ENCODE results near the gene CDH15. TPM values are rescaled to one million over a fixed set of nuclear protein-coding genes. Genes with fewer than 3 reads are reported as not detected.
A peak's percentile ranks its signal among the peaks of the same experiment; 100 is the strongest.

Gene CDH15
- total and polyA plus RNA-seq, 7 experiments from 2014 or later, result not detected

DNA sequence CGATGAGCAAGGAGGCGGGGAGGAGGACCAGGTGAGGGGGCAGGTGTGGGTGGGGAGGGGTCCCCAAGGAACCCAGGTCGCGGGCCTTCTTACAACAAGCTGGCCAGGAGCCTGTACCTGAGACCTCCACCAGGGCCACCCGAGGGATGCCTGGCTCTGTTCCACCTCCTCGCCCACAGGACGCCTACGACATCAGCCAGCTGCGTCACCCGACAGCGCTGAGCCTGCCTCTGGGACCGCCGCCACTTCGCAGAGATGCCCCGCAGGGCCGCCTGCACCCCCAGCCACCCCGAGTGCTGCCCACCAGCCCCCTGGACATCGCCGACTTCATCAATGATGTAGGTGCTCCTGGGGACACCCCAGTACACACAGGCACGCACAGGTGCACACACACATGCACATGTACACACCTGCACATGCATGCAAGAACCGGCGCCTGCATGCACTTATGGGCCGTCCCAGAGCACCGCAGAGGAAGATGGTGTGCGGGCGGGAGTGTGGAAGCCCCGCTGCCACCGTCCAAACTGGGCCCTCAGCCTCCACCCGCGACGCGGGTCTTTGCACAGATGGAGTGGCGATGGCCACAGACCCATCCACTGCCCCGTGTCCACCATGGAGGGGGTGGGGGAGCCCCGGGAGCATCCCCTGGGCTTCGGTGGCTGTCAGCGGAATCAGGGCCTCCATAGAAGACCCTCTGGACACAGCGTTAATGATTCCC lies 22.2 kb downstream of the CDH15 start:
- CTCF ChIA-PET, result no interaction called here
- Histone ChIP-seq H3K4me1 (ENCODE audit: control insufficient read depth in 2 of 2, insufficient read depth in 2 of 2, low read length in 2 of 2) (no peaks in the 10 kb centered on the region), H3K4me3 (ENCODE audit: low read length) (no peak overlapping the region), H3K27ac (ENCODE audit: low read depth, low read length) (no peak overlapping the region), H3K9me3 (ENCODE audit: control insufficient read depth in 2 of 3, low read length in 3 of 3) (no peaks in the 10 kb centered on the region), H3K36me3 (ENCODE audit: control insufficient read depth in 2 of 3, insufficient read depth in 3 of 3, low read length in 3 of 3) (no peaks in the 10 kb centered on the region), H3K27me3 (ENCODE audit: control insufficient read depth in 2 of 2, insufficient read depth in 2 of 2, low read length in 2 of 2) (no peaks in the 10 kb centered on the region)
- ATAC-seq (no peak), DNase-seq (peak in 1 of 9 donors; percentile 6)
- peaks cover 0 to 11% (median 2%) of the 10 kb centered on the region in 5 donors for H3K27me3 Mint-ChIP-seq
- peak overlapping the region in 2 of 10 donors; percentile 26 to 29 for H3K4me3 Mint-ChIP-seq
- POLR2A ChIA-PET, result no interaction called here
- no peaks in the 10 kb centered on the region for H3K36me3 Mint-ChIP-seq
- no peak overlapping the region for H3K27ac Mint-ChIP-seq
- H3K4me1 Mint-ChIP-seq, result peaks cover 0 to 5% (median 0%) of the 10 kb centered on the region in 7 donors
- intact Hi-C loops (cut with micrococcal nuclease), result loop anchor here (1.0 to 2.0 kb wide), 6 partner anchors 8 to 337 kb away; partner anchors contain the start of genes CDH15 (in 1 of the 2), GALNS (in 1 of the 2), TRAPPC2L (in 1 of the 2) and ZNF778 (in 1 of the 2)
- H3K9me3 Mint-ChIP-seq, result peaks cover 0 to 5% (median 0%) of the 10 kb centered on the region in 11 donors

DNA sequence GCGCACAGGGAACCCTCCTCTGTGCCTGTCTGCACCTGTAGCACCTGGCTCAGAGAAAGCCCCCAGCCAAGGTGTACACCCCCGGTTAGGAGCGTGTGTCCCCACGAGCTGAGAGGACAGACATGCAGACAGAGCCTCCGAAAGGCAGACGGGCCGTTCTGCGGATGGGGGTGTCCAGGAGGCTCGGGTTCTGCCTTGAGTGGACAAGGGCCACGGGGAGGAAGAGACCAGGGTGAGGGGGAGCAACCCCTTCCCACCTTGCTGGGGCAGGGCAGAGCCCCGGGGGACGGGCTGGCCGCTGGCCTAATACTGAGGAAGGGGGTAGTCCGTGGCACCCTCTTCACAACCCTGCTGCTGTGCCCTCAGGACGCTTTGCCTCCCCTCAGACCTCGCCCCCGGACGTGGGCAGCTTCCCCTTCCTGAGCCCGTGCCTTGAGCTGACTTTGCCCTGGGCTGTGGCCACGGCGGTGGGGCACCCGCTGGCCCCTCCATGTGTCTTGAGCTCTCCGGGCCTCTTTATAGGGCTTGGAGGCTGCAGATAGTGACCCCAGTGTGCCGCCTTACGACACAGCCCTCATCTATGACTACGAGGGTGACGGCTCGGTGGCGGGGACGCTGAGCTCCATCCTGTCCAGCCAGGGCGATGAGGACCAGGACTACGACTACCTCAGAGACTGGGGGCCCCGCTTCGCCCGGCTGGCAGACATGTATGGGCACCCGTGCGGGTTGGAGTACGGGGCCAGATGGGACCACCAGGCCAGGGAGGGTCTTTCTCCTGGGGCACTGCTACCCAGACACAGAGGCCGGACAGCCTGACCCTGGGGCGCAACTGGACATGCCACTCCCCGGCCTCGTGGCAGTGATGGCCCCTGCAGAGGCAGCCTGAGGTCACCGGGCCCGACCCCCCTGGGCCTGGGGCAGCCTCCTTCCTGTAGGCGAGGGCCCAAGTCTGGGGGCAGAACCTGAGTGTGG lies 23.1 kb downstream of the CDH15 start:
- Histone ChIP-seq H3K27me3 (ENCODE audit: control insufficient read depth in 2 of 2, insufficient read depth in 2 of 2, low read length in 2 of 2) (no peaks in the 10 kb centered on the region), H3K9me3 (ENCODE audit: control insufficient read depth in 2 of 3, low read length in 3 of 3) (no peaks in the 10 kb centered on the region), H3K4me3 (ENCODE audit: low read length) (no peak overlapping the region), H3K4me1 (ENCODE audit: control insufficient read depth in 2 of 2, insufficient read depth in 2 of 2, low read length in 2 of 2) (no peaks in the 10 kb centered on the region), H3K27ac (ENCODE audit: low read depth, low read length) (no peak overlapping the region), H3K36me3 (ENCODE audit: control insufficient read depth in 2 of 3, insufficient read depth in 3 of 3, low read length in 3 of 3) (no peaks in the 10 kb centered on the region)
- ChIA-PET POLR2A (interaction anchor here (0.6 kb wide), 1 partner anchor 728 kb away, joined by 3 read pairs; no protein-coding TSS in a partner anchor), CTCF (interaction anchor here (0.7 kb wide), 1 partner anchor 575 kb away, joined by 4 read pairs; no protein-coding TSS in a partner anchor)
- no peaks in the 10 kb centered on the region for H3K9me3 Mint-ChIP-seq
- peaks cover 0 to 15% (median 2%) of the 10 kb centered on the region in 5 donors for H3K27me3 Mint-ChIP-seq
- no peak overlapping the region for H3K27ac Mint-ChIP-seq
- intact Hi-C loops (cut with micrococcal nuclease), result no loop called here
- no peaks in the 10 kb centered on the region for H3K36me3 Mint-ChIP-seq
- H3K4me1 Mint-ChIP-seq, result peaks cover 0 to 5% (median 0%) of the 10 kb centered on the region in 7 donors
- DNase-seq (no peak), ATAC-seq (no peak)
- peak overlapping the region in 1 of 10 donors; percentile 26 for H3K4me3 Mint-ChIP-seq

GRCh38 chr16:89195521-89196171 lies 24.1 kb downstream of the CDH15 start:
- H3K9me3 Mint-ChIP-seq, result no peaks in the 10 kb centered on the region
- Histone ChIP-seq H3K27me3 (ENCODE audit: control insufficient read depth in 2 of 2, insufficient read depth in 2 of 2, low read length in 2 of 2) (no peaks in the 10 kb centered on the region), H3K9me3 (ENCODE audit: control insufficient read depth in 2 of 3, low read length in 3 of 3) (no peaks in the 10 kb centered on the region), H3K4me3 (ENCODE audit: low read length) (no peak overlapping the region), H3K36me3 (ENCODE audit: control insufficient read depth in 2 of 3, insufficient read depth in 3 of 3, low read length in 3 of 3) (no peaks in the 10 kb centered on the region), H3K27ac (ENCODE audit: low read depth, low read length) (no peak overlapping the region), H3K4me1 (ENCODE audit: control insufficient read depth in 2 of 2, insufficient read depth in 2 of 2, low read length in 2 of 2) (peaks cover 0 to 6% of the 10 kb centered on the region in 2 donors)
- ATAC-seq (no peak), DNase-seq (no peak)
- H3K4me3 Mint-ChIP-seq, result no peak overlapping the region
- intact Hi-C loops (cut with micrococcal nuclease), result no loop called here
- peaks cover 0 to 12% (median 4%) of the 10 kb centered on the region in 7 donors for H3K4me1 Mint-ChIP-seq
- H3K36me3 Mint-ChIP-seq, result no peaks in the 10 kb centered on the region
- H3K27ac Mint-ChIP-seq, result no peak overlapping the region
- POLR2A ChIA-PET, result no interaction called here
- CTCF ChIA-PET, result no interaction called here
- H3K27me3 Mint-ChIP-seq, result peaks cover 0 to 16% (median 7%) of the 10 kb centered on the region in 5 donors

DNA sequence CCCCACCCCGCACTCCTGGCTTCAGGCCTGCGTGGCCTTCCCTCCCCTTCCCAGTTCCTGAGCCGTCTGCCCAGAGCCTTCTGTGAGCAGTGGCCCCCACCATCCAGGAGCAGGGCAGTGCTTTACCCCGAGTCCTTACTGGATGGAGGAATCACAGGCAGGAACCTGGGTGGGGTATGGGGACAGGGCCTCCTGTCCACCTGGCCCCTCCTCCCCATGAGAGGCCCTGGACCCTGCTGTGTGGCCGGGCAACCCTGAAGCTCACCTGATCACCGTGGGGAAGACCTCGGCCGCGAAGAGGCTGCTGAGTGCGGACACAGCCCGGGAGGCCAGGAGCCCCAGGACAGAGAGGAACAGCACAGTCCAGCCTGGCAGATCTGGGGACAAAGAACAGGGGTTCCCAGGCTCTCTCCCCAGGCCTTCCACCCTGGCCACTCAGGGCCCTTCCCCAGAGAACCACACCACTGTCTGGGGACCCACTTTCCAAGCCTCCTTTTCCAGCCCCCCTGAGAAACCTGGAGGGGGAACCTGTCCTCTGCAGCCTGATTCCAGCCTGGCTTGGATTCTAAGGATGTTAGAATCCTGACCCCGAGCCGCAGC lies 25.6 kb downstream of the CDH15 start:
- H3K4me1 Mint-ChIP-seq, result peaks cover 0 to 11% (median 0%) of the 10 kb centered on the region in 7 donors
- intact Hi-C loops (cut with micrococcal nuclease), result no loop called here

DNA sequence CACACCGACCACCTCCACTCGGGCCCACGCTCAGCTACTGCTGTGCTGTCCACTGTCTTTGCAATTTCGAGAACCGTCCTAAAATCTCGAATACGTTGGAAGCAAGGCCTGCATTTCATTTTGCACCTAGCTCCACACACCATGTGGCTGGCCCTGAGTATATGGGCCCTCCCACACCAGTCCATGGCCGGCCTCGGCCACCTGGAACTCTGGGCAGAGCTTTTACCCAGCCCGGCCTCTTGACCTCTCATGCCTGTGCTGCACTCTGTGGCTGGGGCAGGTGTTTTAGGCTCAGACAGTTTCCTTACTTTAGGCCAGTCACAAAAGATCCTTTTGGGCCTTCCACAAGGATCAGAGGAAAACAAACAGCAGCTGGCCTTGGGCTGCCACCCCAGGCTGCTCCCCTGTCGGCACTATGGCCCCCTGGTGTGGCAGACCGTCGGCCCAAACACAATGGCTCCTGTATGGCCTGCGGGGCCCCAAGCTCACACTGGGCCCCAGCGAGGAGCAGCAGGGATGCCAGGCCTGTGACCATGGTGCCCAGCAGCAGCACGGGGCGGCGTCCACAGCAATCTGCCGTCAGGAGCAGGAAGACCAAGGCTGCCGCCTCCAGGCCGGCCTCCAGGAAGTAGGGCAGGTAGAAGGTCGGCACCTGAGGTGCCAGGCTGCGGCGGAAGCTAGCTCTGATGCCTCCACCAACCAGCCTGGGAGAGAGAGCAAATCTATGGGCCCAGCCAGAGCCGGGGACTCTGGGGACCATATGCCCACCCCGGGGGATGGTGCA lies 26.3 kb downstream of the CDH15 start:
- Histone ChIP-seq H3K4me3 (ENCODE audit: low read length) (no peak overlapping the region), H3K4me1 (ENCODE audit: control insufficient read depth in 2 of 2, insufficient read depth in 2 of 2, low read length in 2 of 2) (peaks cover 0 to 9% of the 10 kb centered on the region in 2 donors), H3K9me3 (ENCODE audit: control insufficient read depth in 2 of 3, low read length in 3 of 3) (no peaks in the 10 kb centered on the region), H3K27me3 (ENCODE audit: control insufficient read depth in 2 of 2, insufficient read depth in 2 of 2, low read length in 2 of 2) (peaks cover 0 to 4% of the 10 kb centered on the region in 2 donors), H3K27ac (ENCODE audit: low read depth, low read length) (no peak overlapping the region), H3K36me3 (ENCODE audit: control insufficient read depth in 2 of 3, insufficient read depth in 3 of 3, low read length in 3 of 3) (no peaks in the 10 kb centered on the region)
- no peak for ATAC-seq
- POLR2A ChIA-PET, result no interaction called here
- H3K27me3 Mint-ChIP-seq, result peaks cover 3 to 23% (median 12%) of the 10 kb centered on the region in 5 donors
- CTCF ChIA-PET, result interaction anchor here (1.1 kb wide), 1 partner anchor 13 kb away, joined by 3 read pairs; no protein-coding TSS in a partner anchor
- peaks cover 0 to under 1% (median 0%) of the 10 kb centered on the region in 5 donors for H3K36me3 Mint-ChIP-seq
- no peak overlapping the region for H3K27ac Mint-ChIP-seq
- intact Hi-C loops (cut with micrococcal nuclease), result no loop called here
- no peak overlapping the region for H3K4me3 Mint-ChIP-seq
- H3K4me1 Mint-ChIP-seq, result peaks cover 0 to 18% (median 3%) of the 10 kb centered on the region in 7 donors
- peaks cover 0 to 3% (median 0%) of the 10 kb centered on the region in 11 donors for H3K9me3 Mint-ChIP-seq
- DNase-seq, result no peak

More for the DNA sequence above, 25.6 kb downstream of the CDH15 start:
- ChIA-PET POLR2A (no interaction called here), CTCF (no interaction called here)
- Histone ChIP-seq H3K9me3 (ENCODE audit: control insufficient read depth in 2 of 3, low read length in 3 of 3) (no peaks in the 10 kb centered on the region), H3K36me3 (ENCODE audit: control insufficient read depth in 2 of 3, insufficient read depth in 3 of 3, low read length in 3 of 3) (no peaks in the 10 kb centered on the region), H3K4me1 (ENCODE audit: control insufficient read depth in 2 of 2, insufficient read depth in 2 of 2, low read length in 2 of 2) (peaks cover 0 to 9% of the 10 kb centered on the region in 2 donors), H3K27ac (ENCODE audit: low read depth, low read length) (no peak overlapping the region), H3K4me3 (ENCODE audit: low read length) (no peak overlapping the region), H3K27me3 (ENCODE audit: control insufficient read depth in 2 of 2, insufficient read depth in 2 of 2, low read length in 2 of 2) (no peaks in the 10 kb centered on the region)
- Mint-ChIP-seq H3K9me3 (no peaks in the 10 kb centered on the region), H3K36me3 (no peaks in the 10 kb centered on the region), H3K27me3 (peaks cover 0 to 16% (median 9%) of the 10 kb centered on the region in 5 donors), H3K27ac (no peak overlapping the region), H3K4me3 (no peak overlapping the region)
- no peak for ATAC-seq
- DNase-seq, result no peak
